H1 (cell line): ENCODE data around the gene PCNP. TPM values are rescaled to one million over a fixed set of nuclear protein-coding genes. Genes with fewer than 3 reads are reported as not detected.

Source experiments
- ATF2 ChIP-seq: IDR thresholded peaks from 2 replicates; pipeline ENCODE4 v1.6.1; 2012; ENCODE audit warnings: low read length, inconsistent platforms
- KDM1A ChIP-seq: fragments of 200-600, 300-600 bp; sonication (generic); IDR thresholded peaks from 2 replicates; pipeline ENCODE4 v1.7.1; 2016; ENCODE audit warnings: mild to moderate bottlenecking, low read length, borderline replicate concordance
- RFX5 ChIP-seq: IDR thresholded peaks from 2 replicates; pipeline ENCODE4 v1.6.1; 2011; ENCODE audit warnings: low read depth, low read length, improper control_type of control experiment, borderline replicate concordance
- RXRA ChIP-seq: IDR thresholded peaks from 2 replicates; pipeline ENCODE4 v1.6.1; 2011; ENCODE audit warnings: low read depth, mild to moderate bottlenecking, low read length, moderate library complexity; ENCODE audit not compliant: insufficient read depth
- SAP30 ChIP-seq: fragments of 300-600 bp; sonication (generic); IDR thresholded peaks from 2 replicates; pipeline ENCODE4 v1.7.1; 2012; ENCODE audit warnings: low read length, moderate library complexity, mild to moderate bottlenecking, inconsistent platforms; ENCODE audit not compliant: insufficient read depth, insufficient replicate concordance
- YY1 ChIP-seq: IDR thresholded peaks from 2 replicates; pipeline ENCODE4 v1.6.1; 2011; ENCODE audit warnings: low read depth, mild to moderate bottlenecking, low read length
- polyA plus RNA-seq, 7 experiments: library from polyadenylated mRNA; depleted of rRNA in 3 of 7; stranded (reverse) in 5 of 7; unstranded in 2 of 7; fragments of >200 nt in 5 of 7; fragments of 200-250 nt in 2 of 7; gene quantifications; 1 replicate in 5 of 7; 2 replicates in 1 of 7; 4 replicates in 1 of 7; pipeline versions ENCODE4 v1.2.1 to v1.2.3, GENCODE V29; 2011 to 2013; ENCODE audit warnings: missing spikeins in 2 of 7, mixed read lengths in 2 of 7
- total RNA-seq: library from RNA; stranded (reverse); fragmentation: NEBNext Ultra II Directional; extraction: Animal tissue kit (Norgen Biotek cat#: 25700); gene quantifications from 2 replicates; pipeline ENCODE4 v1.2.1, GENCODE V29; 2021

PCNP gene
- total and polyA plus RNA-seq, 2 of the 8 experiments (the other 6 are each of a cell fraction or from before 2014, with no cell fraction given), result 29.1 to 192 TPM

DNA sequence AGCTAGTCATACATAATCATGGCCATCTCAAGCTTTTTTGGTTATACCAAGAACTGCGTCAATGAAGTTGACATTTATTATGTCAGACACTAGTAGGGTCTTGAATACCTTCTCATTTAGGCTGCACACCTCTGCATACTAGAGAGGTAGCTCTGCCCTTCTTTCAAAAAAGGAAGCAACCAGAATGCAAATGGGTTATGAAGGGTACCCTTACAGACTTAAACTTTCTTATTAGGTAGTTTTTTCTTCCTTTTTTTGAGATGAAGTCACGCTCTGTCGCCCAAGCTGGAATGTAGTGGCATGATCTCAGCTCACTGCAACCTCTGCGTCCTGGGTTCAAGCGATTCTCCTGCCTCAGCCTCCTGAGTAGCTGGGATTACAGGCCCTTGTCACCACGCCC is 3.3 kb downstream of the PCNP start (continued):
- no peak for TF ChIP-seq ATF2
- no peak for TF ChIP-seq SAP30
- TF ChIP-seq RXRA, result no peak
- TF ChIP-seq KDM1A, result no peak
- no peak for TF ChIP-seq YY1
- no peak for TF ChIP-seq RFX5
- TF ChIP-seq, all 59 proteins: peak for 0
